Progenitor cell of endocrine pancreas (in vitro differentiated cells): Measurements from ENCODE around the gene LPCAT4. TPM values are rescaled to one million over a fixed set of nuclear protein-coding genes. Genes with fewer than 3 reads are reported as not detected.

Experiments
- DNase-seq: peaks from one replicate; pipeline ENCODE4 v3.0.0; 2021; ENCODE audit warnings: low spot score; ENCODE audit not compliant: unreplicated experiment
- H3K27ac Mint-ChIP-seq: 2 replicates; pipeline ENCODE4 v1.8.0; 2021; ENCODE audit warnings: mild to moderate bottlenecking, moderate library complexity, mixed read lengths
- H3K27me3 Mint-ChIP-seq: 2 replicates; pipeline ENCODE4 v1.8.0; 2021; ENCODE audit warnings: mixed read lengths
- H3K36me3 Mint-ChIP-seq: 2 replicates; pipeline ENCODE4 v1.8.0; 2022; ENCODE audit warnings: mixed read lengths; ENCODE audit not compliant: insufficient read depth
- H3K4me1 Mint-ChIP-seq: 2 replicates; pipeline ENCODE4 v1.8.0; 2021; ENCODE audit warnings: low read depth, mixed read lengths
- H3K4me3 Mint-ChIP-seq: 2 replicates; pipeline ENCODE4 v1.8.0; 2021; ENCODE audit warnings: low read depth, mild to moderate bottlenecking, moderate library complexity, mixed read lengths
- H3K9me3 Mint-ChIP-seq: 2 replicates; pipeline ENCODE4 v1.8.0; 2021; ENCODE audit warnings: low read depth, mixed read lengths
- CTCF ChIP-seq: fragments of 200-600 bp; sonication (generic); IDR thresholded peaks from one replicate; pipeline ENCODE4 v1.5.0; 2021; ENCODE audit warnings: antibody characterized with exemption, mild to moderate bottlenecking; ENCODE audit not compliant: unreplicated experiment
- total RNA-seq: library from RNA; stranded (reverse); gene quantifications from 2 replicates; pipeline ENCODE4 v1.2.1, GENCODE V29; 2021

Gene LPCAT4
- total RNA-seq, 1 donor from 2014 or later = 65.7 TPM

- Mint-ChIP-seq H3K9me3 (no peaks in the 10 kb centered on the region), H3K4me1 (peaks cover 14% of the 10 kb centered on the region), H3K36me3 (peaks cover 12% of the 10 kb centered on the region), H3K4me3 (peak overlapping the region; percentile 4), H3K27me3 (no peaks in the 10 kb centered on the region), H3K27ac (no peak overlapping the region)
- DNase-seq = no peak
- no peak for TF ChIP-seq CTCF
These were observed 27.1 kb downstream of the LPCAT4 start for GRCh38 chr15:34339946-34340345.

- Mint-ChIP-seq H3K9me3 (no peaks in the 10 kb centered on the region), H3K4me3 (peak overlapping the region; percentile 89), H3K27me3 (no peaks in the 10 kb centered on the region), H3K36me3 (peaks cover 12% of the 10 kb centered on the region), H3K27ac (peak overlapping the region; percentile 89), H3K4me1 (peaks cover 17% of the 10 kb centered on the region)
- DNase-seq = no peak
- TF ChIP-seq CTCF = no peak
These were observed 28.6 kb downstream of the LPCAT4 start for GRCh38 chr15:34338347-34338746.

GRCh38 chr15:34337557-34338306 lies 29.3 kb downstream of the LPCAT4 start, which contains the start of gene SLC12A6:
SLC12A6 (minus strand) TSS chr15:34337781; CDS start chr15:34336680, 1,101 bp downstream.
- no peak for TF ChIP-seq CTCF
- Mint-ChIP-seq H3K27me3 (no peaks in the 10 kb centered on the region), H3K9me3 (no peaks in the 10 kb centered on the region), H3K36me3 (peaks cover 12% of the 10 kb centered on the region), H3K4me3 (peak within 1 kb of the TSS; percentile 89), H3K27ac (peak within 1 kb of the TSS; percentile 96), H3K4me1 (peaks cover 17% of the 10 kb centered on the region)
- DNase-seq = peak; percentile 87

- no peak for DNase-seq
- Mint-ChIP-seq H3K36me3 (peaks cover 12% of the 10 kb centered on the region), H3K9me3 (no peaks in the 10 kb centered on the region), H3K4me3 (peak overlapping the region; percentile 89), H3K27me3 (no peaks in the 10 kb centered on the region), H3K27ac (peak overlapping the region; percentile 96), H3K4me1 (peaks cover 17% of the 10 kb centered on the region)
- no peak for TF ChIP-seq CTCF
These were observed 29.9 kb downstream of the LPCAT4 start for GRCh38 chr15:34336991-34337556.

- H3K36me3 Mint-ChIP-seq = peaks cover 11% of the 10 kb centered on the region
- peak overlapping the region; percentile 96 for H3K27ac Mint-ChIP-seq
- peak overlapping the region; percentile 89 for H3K4me3 Mint-ChIP-seq
- peaks cover 14% of the 10 kb centered on the region for H3K4me1 Mint-ChIP-seq
- no peaks in the 10 kb centered on the region for H3K27me3 Mint-ChIP-seq
- DNase-seq = no peak
- no peaks in the 10 kb centered on the region for H3K9me3 Mint-ChIP-seq
- no peak for TF ChIP-seq CTCF
These were observed 30.6 kb downstream of the LPCAT4 start for GRCh38 chr15:34336231-34336990.
